ENCODE data around the gene SERINC1.
A peak's percentile ranks its signal among the peaks of the same experiment; 100 is the strongest.

SERINC1 gene

DNA sequence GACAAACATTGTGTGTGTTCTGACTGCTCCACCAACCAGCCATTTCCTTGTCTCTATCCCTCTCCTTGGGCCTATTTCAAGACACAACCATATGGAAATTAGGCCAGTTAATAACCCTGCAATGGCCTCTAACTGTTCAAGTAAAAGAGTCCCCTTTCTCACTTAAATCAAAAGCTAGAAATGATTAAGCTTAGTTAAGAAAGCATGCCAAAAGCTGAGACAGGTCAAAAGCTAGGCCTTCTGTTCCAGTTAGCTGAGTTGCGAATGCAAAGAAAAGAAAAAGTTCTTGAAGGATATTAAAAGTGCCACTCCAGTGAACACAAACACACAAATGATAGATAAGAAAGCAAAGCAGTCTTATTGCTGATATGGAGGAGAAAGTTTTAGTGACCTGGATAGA, 22.5 kb downstream of the SERINC1 start:
- no peak overlapping the region for H3K4me3 ChIP-seq (ENCODE audit: low read depth, low read length)
- TF ChIP-seq, protein P1, sequence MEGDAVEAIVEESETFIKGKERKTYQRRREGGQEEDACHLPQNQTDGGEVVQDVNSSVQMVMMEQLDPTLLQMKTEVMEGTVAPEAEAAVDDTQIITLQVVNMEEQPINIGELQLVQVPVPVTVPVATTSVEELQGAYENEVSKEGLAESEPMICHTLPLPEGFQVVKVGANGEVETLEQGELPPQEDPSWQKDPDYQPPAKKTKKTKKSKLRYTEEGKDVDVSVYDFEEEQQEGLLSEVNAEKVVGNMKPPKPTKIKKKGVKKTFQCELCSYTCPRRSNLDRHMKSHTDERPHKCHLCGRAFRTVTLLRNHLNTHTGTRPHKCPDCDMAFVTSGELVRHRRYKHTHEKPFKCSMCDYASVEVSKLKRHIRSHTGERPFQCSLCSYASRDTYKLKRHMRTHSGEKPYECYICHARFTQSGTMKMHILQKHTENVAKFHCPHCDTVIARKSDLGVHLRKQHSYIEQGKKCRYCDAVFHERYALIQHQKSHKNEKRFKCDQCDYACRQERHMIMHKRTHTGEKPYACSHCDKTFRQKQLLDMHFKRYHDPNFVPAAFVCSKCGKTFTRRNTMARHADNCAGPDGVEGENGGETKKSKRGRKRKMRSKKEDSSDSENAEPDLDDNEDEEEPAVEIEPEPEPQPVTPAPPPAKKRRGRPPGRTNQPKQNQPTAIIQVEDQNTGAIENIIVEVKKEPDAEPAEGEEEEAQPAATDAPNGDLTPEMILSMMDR (IDR thresholded peaks at IDR 0.05; ENCODE audit: insufficient read depth, low read length, missing control alignments) = no peak
- no peak for DNase-seq (ENCODE audit: low read depth, low spot score)
- ChIA-PET POLR2A (no interaction called here), CTCF (interaction anchor here (1.6 kb wide), 1 partner anchor 20 kb away, joined by 4 read pairs; no protein-coding TSS in a partner anchor)

DNA sequence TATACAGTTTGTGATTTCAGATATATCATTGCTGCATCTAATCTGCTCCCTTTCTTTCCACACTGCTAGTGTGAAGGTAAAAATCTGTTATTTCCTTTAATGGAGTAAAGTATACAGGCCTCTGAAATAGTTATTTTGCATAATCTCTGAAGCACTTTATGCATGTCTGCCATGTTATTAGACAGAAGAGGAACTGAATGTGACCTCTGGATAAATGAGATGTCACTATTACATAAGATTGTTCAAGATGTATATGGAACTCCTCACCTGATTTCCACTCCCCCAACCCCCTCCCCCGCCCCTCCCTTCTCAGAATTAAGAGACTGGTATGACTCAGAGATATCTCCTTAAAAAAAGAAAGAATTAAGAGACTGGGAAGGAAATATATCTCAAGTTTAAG, 26.3 kb downstream of the SERINC1 start:
- H3K4me3 ChIP-seq (ENCODE audit: low read depth, low read length) = no peak overlapping the region
- ChIA-PET CTCF (no interaction called here), POLR2A (no interaction called here)
- no peak for DNase-seq (ENCODE audit: low read depth, low spot score)
- TF ChIP-seq, protein P1 (IDR thresholded peaks at IDR 0.05; ENCODE audit: insufficient read depth, low read length, missing control alignments) = no peak

DNA sequence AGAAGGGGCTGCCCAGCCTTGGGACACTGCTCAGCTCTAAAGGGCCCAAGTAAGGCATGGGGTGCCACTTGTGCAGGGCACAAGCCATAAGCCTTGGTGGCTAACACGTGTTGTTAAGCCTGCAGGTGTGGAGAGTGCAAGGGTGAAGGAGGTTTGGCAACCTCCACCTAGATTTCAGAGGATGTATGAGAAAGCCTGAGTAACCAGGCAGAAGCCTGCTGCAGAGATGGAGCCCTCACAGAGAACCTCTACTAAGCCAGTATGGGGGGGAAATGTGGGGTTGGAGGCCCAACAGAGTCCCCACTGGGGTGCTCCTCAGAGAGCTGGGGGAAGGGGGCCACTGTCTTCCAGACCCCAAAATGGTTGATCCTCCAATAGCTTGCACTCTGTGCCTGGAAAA, 32.6 kb downstream of the SERINC1 start:
- no peak overlapping the region for H3K4me3 ChIP-seq (ENCODE audit: low read depth, low read length)
- DNase-seq (ENCODE audit: low read depth, low spot score) = no peak
- POLR2A ChIA-PET = no interaction called here
- CTCF ChIA-PET = no interaction called here
- TF ChIP-seq, protein P1 (IDR thresholded peaks at IDR 0.05; ENCODE audit: insufficient read depth, low read length, missing control alignments) = no peak

DNA sequence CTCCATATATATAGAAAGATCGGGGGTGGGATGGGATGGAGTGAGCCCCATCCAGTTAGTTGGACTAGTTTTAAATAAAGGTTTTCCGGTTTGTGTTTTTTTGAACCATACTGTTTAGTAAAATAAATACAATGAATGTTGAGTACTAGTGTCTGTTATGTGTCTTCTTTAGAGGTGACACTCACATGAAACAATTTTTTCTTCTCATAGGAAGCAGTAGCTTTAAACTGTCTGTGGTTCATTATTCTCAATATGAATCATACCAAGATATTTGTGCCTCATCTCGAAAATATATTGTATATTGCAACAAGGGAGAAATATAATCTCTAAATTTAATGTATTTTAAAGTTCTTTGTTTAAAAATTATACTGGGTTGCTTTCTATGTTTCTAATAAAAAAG, 38.8 kb downstream of the SERINC1 start:
- peak; percentile 2 for DNase-seq (ENCODE audit: low read depth, low spot score)

DNA sequence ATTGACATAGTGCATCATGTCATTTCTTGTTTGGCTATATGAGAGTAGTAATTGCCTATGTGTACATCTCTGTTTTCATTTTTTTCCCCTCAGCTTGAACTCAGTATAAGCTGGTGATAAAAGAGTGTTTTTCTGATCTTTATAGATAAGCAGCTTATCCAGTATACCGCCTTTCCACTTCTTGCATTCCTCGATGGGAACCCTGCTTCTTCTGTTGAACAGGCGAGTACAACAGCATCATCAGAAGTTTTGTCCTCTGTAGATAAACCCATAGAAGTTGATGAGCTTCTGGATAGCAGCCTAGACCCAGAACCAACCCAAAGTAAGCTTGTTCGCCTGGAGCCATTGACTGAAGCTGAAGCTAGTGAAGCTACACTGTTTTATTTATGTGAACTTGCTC, 39.8 kb downstream of the SERINC1 start:
- CTCF ChIA-PET = interaction anchor here (0.6 kb wide), 1 partner anchor 19 kb away, joined by 3 read pairs; no protein-coding TSS in a partner anchor
- DNase-seq (ENCODE audit: low read depth, low spot score) = no peak
- POLR2A ChIA-PET = interaction anchor here (0.6 kb wide), 1 partner anchor 120 kb away, joined by 3 read pairs; no protein-coding TSS in a partner anchor
- H3K4me3 ChIP-seq (ENCODE audit: low read depth, low read length) = no peak overlapping the region
- TF ChIP-seq, protein P1 (IDR thresholded peaks at IDR 0.05; ENCODE audit: insufficient read depth, low read length, missing control alignments) = no peak

More for the DNA sequence above, 38.8 kb downstream of the SERINC1 start:
- ChIA-PET CTCF (no interaction called here), POLR2A (no interaction called here)
- TF ChIP-seq, protein P1 (IDR thresholded peaks at IDR 0.05; ENCODE audit: insufficient read depth, low read length, missing control alignments) = no peak
- no peak overlapping the region for H3K4me3 ChIP-seq (ENCODE audit: low read depth, low read length)

DNA sequence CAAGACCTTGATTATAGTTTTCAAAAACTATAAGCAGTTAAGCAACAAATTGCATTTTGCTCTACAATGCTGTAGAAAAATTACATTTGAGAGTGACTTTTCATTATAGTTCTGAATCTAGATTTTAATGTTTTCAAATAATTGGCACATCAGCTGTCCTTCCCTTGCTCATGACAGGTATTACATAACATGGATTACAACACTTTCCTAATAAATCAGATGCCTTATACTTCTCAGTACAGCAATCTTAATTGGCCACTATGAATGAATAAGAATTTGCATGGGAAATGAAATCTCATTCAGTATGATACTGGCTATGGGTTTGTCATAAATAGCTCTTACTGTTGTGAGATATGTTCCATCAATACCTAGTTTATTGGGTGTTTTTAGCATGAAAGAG, 42.3 kb downstream of the SERINC1 start:
- TF ChIP-seq, protein P1 (IDR thresholded peaks at IDR 0.05; ENCODE audit: insufficient read depth, low read length, missing control alignments) = no peak
- no peak for DNase-seq (ENCODE audit: low read depth, low spot score)
- POLR2A ChIA-PET = no interaction called here
- H3K4me3 ChIP-seq (ENCODE audit: low read depth, low read length) = no peak overlapping the region
- CTCF ChIA-PET = interaction anchor here (0.9 kb wide), 1 partner anchor 20 kb away, joined by 4 read pairs; no protein-coding TSS in a partner anchor
